PC-9 (cell line): ENCODE results near the gene EXT2. TPM values are rescaled to one million over a fixed set of nuclear protein-coding genes. Genes with fewer than 3 reads are reported as not detected.

Source experiments
- BruUV-seq: library from RNA; stranded (reverse); fragments of 400-500 nt; replicated peaks from 2 replicates; lab custom pipeline; 2021; lab: Mats Ljungman, UMichigan
- CTCF ChIA-PET: fragments of 300-600 bp; sonication (Branson Sonifier 250); formaldehyde crosslinking; loops from one replicate; lab custom pipeline; 2022; ENCODE audit warnings: antibody characterized with exemption; lab: Charles Lee
- POLR2A ChIA-PET: fragments of 300-600 bp; sonication (Branson Sonifier 250); formaldehyde crosslinking; loops from one replicate; lab custom pipeline; 2022; ENCODE audit warnings: antibody characterized with exemption; ENCODE audit not compliant: unreplicated experiment; lab: Charles Lee
- DNase-seq, 2 experiments: peaks; one replicate each; pipeline versions ENCODE4 v3.0.0 to v3.0.0-alpha.2; 2015 to 2022; ENCODE audit warnings: mixed read lengths in 1 of 2
- H2AFZ ChIP-seq: fragments of 200-600 bp; sonication (generic); 2 replicates; pipeline ENCODE4 v1.8.1; 2017; ENCODE audit warnings: antibody characterized with exemption
- H3F3A ChIP-seq: fragments of 200-600 bp; sonication (generic); 2 replicates; pipeline ENCODE4 v1.8.1; 2017; ENCODE audit warnings: antibody characterized with exemption, mild to moderate bottlenecking, low read depth; ENCODE audit not compliant: insufficient read depth
- H3K27ac ChIP-seq: fragments of 200-600 bp; sonication (generic); 2 replicates; pipeline ENCODE4 v1.6.1; 2016; ENCODE audit warnings: mixed run types
- H3K27me3 ChIP-seq: fragments of 200-600 bp; sonication (generic); 2 replicates; pipeline ENCODE4 v1.6.1; 2016; ENCODE audit warnings: low read depth, mixed run types; ENCODE audit not compliant: insufficient read depth
- H3K36me3 ChIP-seq: fragments of 200-600 bp; sonication (generic); 2 replicates; pipeline ENCODE4 v1.6.1; 2016; ENCODE audit warnings: low read depth, mixed run types
- H3K4me1 ChIP-seq: fragments of 200-600 bp; sonication (generic); replicated peaks from 2 replicates; pipeline ENCODE4 v1.6.1; 2016; ENCODE audit warnings: mixed run types; ENCODE audit not compliant: insufficient read depth
- H3K4me2 ChIP-seq: fragments of 200-600 bp; sonication (generic); 2 replicates; pipeline ENCODE4 v1.6.1; 2017; ENCODE audit warnings: mixed run types
- H3K4me3 ChIP-seq: fragments of 200-600 bp; sonication (generic); 2 replicates; pipeline ENCODE4 v1.6.1; 2016; ENCODE audit warnings: mixed run types
- H3K79me2 ChIP-seq: fragments of 200-600 bp; sonication (generic); 2 replicates; pipeline ENCODE4 v1.6.1; 2017; ENCODE audit warnings: low read depth, mixed run types
- H3K9me2 ChIP-seq: fragments of 200-600 bp; sonication (generic); 2 replicates; pipeline ENCODE4 v1.8.1; 2017; ENCODE audit warnings: mild to moderate bottlenecking; ENCODE audit not compliant: insufficient read depth
- H3K9me3 ChIP-seq: fragments of 200-600 bp; sonication (generic); 2 replicates; pipeline ENCODE4 v1.8.1; 2016; ENCODE audit warnings: low read depth; ENCODE audit not compliant: insufficient read depth
- H4K20me1 ChIP-seq: fragments of 200-600 bp; sonication (generic); 2 replicates; pipeline ENCODE4 v1.8.1; 2017; ENCODE audit not compliant: insufficient read depth
- EZH2 ChIP-seq: fragments of 200-600 bp; sonication (generic); IDR thresholded peaks from 2 replicates; pipeline ENCODE4 v1.8.0; 2017; ENCODE audit warnings: antibody characterized with exemption, low read depth
- intact Hi-C: fragments of 100-400 bp; cut with micrococcal nuclease; formaldehyde crosslinking; loops from one replicate; pipeline ENCODE4 v1.10.0; 2022; ENCODE audit not compliant: unreplicated experiment
- total RNA-seq: library from RNA; stranded (reverse); gene quantifications from 2 replicates; pipeline ENCODE4 v1.2.3, GENCODE V29; 2021
- TF ChIP-seq, protein P1 (sequence below): fragments of 200-600 bp; sonication (generic); conservative IDR thresholded peaks from 2 replicates; pipeline ENCODE4 v1.6.1; 2017; ENCODE audit warnings: mixed run types, antibody characterized with exemption, mild to moderate bottlenecking, moderate library complexity

EXT2 gene
- total RNA-seq, 1 experiment from 2014 or later = 72.4 TPM

DNA sequence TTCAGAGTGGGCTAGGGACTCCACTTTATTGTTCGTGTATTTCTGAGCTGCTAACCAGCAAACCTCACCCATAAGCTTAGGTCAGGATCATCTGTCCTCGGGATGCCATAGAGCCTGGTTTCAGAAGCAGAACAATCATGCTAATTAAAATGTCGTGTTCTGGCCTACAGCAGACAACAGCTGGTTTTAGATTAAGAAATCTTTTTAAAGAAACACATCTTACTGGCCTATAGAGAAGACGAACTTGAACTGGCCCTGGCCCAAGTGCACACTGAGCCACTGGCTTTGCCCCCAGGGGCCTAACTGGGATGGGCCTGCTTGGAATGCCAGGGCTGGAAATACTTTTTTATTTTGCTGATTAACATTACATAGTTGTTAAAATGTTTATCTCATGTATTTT is 151.2 kb downstream of the EXT2 start:
- no peaks in the 10 kb centered on the region for H4K20me1 ChIP-seq
- H3K27me3 ChIP-seq = no peaks in the 10 kb centered on the region
- H3K27ac ChIP-seq = no peak overlapping the region
- H3K36me3 ChIP-seq = no peaks in the 10 kb centered on the region
- no TSS peak for BruUV-seq
- H3K9me2 ChIP-seq = no peaks in the 10 kb centered on the region
- ChIA-PET CTCF (no interaction called here), POLR2A (interaction anchor here (0.7 kb wide), 1 partner anchor 175 kb away, joined by 4 read pairs; no protein-coding TSS in a partner anchor)
- H2AFZ ChIP-seq = no peak overlapping the region
- TF ChIP-seq, protein P1, sequence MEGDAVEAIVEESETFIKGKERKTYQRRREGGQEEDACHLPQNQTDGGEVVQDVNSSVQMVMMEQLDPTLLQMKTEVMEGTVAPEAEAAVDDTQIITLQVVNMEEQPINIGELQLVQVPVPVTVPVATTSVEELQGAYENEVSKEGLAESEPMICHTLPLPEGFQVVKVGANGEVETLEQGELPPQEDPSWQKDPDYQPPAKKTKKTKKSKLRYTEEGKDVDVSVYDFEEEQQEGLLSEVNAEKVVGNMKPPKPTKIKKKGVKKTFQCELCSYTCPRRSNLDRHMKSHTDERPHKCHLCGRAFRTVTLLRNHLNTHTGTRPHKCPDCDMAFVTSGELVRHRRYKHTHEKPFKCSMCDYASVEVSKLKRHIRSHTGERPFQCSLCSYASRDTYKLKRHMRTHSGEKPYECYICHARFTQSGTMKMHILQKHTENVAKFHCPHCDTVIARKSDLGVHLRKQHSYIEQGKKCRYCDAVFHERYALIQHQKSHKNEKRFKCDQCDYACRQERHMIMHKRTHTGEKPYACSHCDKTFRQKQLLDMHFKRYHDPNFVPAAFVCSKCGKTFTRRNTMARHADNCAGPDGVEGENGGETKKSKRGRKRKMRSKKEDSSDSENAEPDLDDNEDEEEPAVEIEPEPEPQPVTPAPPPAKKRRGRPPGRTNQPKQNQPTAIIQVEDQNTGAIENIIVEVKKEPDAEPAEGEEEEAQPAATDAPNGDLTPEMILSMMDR = no peak
- TF ChIP-seq EZH2 = no peak
- intact Hi-C loops = no loop called here
- DNase-seq = no peak
- H3K4me3 ChIP-seq = no peak overlapping the region
- H3K79me2 ChIP-seq = no peaks in the 10 kb centered on the region
- no peak overlapping the region for H3K4me2 ChIP-seq
- no peaks in the 10 kb centered on the region for H3K4me1 ChIP-seq
- H3F3A ChIP-seq = no peaks in the 10 kb centered on the region
- H3K9me3 ChIP-seq = no peaks in the 10 kb centered on the region

DNA sequence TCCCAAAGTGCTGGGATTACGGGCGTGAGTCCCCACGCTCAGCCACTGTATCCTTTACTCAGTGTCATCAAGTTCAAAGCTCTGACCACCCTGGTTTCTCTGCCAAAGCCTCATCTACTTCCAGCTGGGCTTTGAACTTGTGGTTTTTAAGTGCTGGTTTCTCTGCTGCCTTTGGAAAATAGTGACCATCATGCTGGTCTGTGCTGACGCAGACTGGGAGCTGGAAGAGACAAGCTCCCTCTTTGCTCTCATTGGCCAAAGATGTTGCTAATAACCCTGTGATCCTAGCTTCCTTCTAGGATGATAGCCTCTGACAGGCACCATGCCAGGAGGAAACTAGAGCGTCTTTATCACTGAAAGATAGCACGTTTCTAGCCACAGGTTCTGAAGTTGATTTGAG is 152.0 kb downstream of the EXT2 start:
- no peak overlapping the region for H3K27ac ChIP-seq
- no peak overlapping the region for H3K4me3 ChIP-seq
- H3F3A ChIP-seq = no peaks in the 10 kb centered on the region
- BruUV-seq = no TSS peak
- H3K4me1 ChIP-seq = no peaks in the 10 kb centered on the region
- H3K4me2 ChIP-seq = no peak overlapping the region
- ChIA-PET CTCF (no interaction called here), POLR2A (no interaction called here)
- no peaks in the 10 kb centered on the region for H3K36me3 ChIP-seq
- H3K9me2 ChIP-seq = no peaks in the 10 kb centered on the region
- TF ChIP-seq, protein P1 = no peak
- TF ChIP-seq EZH2 = no peak
- intact Hi-C loops = no loop called here
- H2AFZ ChIP-seq = no peak overlapping the region
- peaks cover 5% of the 10 kb centered on the region; the same call in 1 of the 2 replicates for H3K9me3 ChIP-seq
- H4K20me1 ChIP-seq = no peaks in the 10 kb centered on the region
- H3K27me3 ChIP-seq = no peaks in the 10 kb centered on the region
- H3K79me2 ChIP-seq = no peaks in the 10 kb centered on the region
- no peak for DNase-seq

DNA sequence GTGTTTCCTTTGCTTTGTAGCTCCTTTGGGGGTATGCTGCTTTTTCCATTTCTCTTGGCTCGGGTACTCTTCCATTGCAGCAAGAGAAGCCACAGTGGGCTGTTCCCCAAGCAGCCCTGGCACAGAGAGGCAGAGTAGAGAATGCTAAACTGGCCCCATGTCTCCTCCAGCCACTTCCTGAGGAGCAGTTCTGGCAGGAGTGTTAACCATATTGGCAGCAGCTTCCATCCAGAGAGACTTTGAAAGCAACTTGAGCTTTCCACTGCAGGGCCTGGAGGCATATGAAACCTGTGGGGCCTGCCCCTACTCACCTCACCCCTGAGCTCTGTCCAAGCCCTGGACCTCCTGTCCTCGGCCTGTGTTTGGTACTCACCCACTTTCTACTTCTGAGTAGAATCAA is 152.6 kb downstream of the EXT2 start:
- Histone ChIP-seq H4K20me1 (no peaks in the 10 kb centered on the region), H3K4me2 (no peak overlapping the region), H3K4me1 (no peaks in the 10 kb centered on the region), H3K27me3 (no peaks in the 10 kb centered on the region), H2AFZ (no peak overlapping the region), H3K36me3 (no peaks in the 10 kb centered on the region), H3K79me2 (no peaks in the 10 kb centered on the region), H3K4me3 (no peak overlapping the region), H3F3A (no peaks in the 10 kb centered on the region), H3K9me2 (no peaks in the 10 kb centered on the region), H3K9me3 (peaks cover 11% of the 10 kb centered on the region; the same call in 1 of the 2 replicates), H3K27ac (no peak overlapping the region)
- no TSS peak for BruUV-seq
- intact Hi-C loops = no loop called here
- POLR2A ChIA-PET = no interaction called here
- TF ChIP-seq EZH2 = no peak
- TF ChIP-seq, protein P1 = no peak
- CTCF ChIA-PET = no interaction called here
- no peak for DNase-seq
